Right kidney (tissue), 1 donor: Measurements from ENCODE around the gene KIF4B.

ENCODE experiments used
- DNase-seq: peaks from one replicate; pipeline ENCODE4 v3.0.0-alpha.2; 2016

Gene KIF4B

GRCh38 chr5:155053501-155053900, 39.9 kb downstream of the KIF4B start:
- no peak for DNase-seq

GRCh38 chr5:155056644-155057269, 43.2 kb downstream of the KIF4B start:
- DNase-seq, result no peak

GRCh38 chr5:155057626-155058025, 44.1 kb downstream of the KIF4B start:
- DNase-seq, result no peak

- DNase-seq, result no peak
Observed at GRCh38 chr5:155064580-155064979, 51.0 kb downstream of the KIF4B start.

GRCh38 chr5:155066886-155067595, 53.5 kb downstream of the KIF4B start:
- no peak for DNase-seq
